NCI-H1105 (cell line): ENCODE measurements around the gene CAMK4.

Experiments used
- DNase-seq: peaks from one replicate; lab custom pipeline; 2025; lab: John Stamatoyannopoulos, UW

CAMK4 gene

GRCh38 chr5:111493031-111493430 lies 268.8 kb downstream of the CAMK4 start:
- DNase-seq, result no peak

- no peak for DNase-seq
Observed at GRCh38 chr5:111494355-111494999, 270.3 kb downstream of the CAMK4 start.

GRCh38 chr5:111495159-111495558 lies 271.0 kb downstream of the CAMK4 start:
- DNase-seq, result no peak

DNA sequence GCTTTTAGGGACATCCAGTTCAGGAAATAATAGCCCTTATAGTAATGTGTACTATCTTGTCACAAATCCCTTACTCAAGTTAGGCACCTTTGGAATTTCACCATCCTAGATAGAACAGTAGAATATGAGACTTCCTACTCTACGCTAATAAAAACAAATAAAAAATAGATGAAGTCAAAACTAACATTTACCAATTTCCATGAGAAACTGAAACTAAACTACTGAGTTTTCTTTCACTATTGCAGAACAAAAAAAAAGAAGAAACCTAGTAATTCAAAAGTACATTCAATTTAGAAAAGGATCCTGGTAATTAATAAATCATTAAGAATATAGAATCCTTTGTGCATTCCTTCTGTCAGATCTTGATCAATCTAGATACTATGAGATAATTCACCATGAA lies 274.2 kb downstream of the CAMK4 start:
- no peak for DNase-seq

DNA sequence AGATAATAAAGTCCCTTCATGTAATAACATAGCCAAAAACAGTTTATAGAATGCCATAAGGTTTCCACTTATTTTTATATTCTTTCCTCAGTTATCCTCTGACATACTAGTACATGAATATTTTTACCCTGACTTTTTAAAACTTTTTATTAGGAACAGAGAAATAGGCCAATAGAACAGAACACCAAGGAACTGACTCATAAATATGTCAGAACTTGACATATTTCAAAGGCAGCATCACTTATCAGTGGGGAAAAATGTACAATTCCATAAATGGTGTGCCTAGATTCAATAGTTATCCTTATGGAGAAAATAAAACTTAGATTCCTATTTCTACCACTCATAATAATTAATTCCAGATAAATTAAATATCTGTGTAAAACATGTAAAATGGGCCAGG lies 278.8 kb downstream of the CAMK4 start:
- DNase-seq, result no peak

DNA sequence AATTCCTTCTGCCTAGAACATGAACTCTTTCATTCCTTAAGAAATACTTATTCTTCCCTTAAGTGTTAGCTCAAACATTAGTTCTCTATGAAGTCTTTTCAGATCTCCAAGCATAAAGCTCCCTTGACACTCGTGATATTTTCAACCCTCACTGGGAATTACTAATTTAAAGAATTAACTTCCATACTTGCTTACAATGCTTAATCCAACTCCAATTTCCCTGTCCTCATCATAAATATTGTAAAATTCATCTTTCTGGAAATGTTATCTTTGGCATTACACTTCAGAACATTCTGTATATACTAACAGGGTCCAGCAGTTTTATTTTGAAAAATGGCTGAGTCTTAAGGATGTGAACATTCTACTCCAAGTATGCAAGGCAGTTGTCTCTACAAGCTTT lies 280.9 kb downstream of the CAMK4 start:
- DNase-seq, result no peak

DNA sequence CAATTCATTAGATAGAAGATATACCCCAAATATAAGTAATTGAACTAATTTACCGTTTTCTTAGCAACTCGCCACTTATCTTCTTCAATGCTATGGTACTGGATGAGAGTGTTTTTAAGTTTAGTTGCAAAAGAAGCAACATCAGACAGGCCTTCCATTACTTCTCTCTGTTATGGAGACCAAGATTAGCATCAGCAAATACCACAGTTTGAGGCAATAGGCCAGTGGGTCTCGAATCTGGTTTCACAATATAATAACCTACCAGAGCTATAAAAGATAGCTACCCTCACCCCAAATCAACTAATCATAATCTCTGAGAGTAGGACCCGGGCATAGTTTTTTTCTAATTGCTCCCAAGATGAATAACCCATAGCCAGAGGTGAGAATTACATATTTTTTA lies 283.1 kb downstream of the CAMK4 start:
- no peak for DNase-seq

GRCh38 chr5:111509119-111509518 lies 284.9 kb downstream of the CAMK4 start:
- no peak for DNase-seq

- DNase-seq, result no peak
Observed at GRCh38 chr5:111511174-111511830, 287.1 kb downstream of the CAMK4 start.

DNA sequence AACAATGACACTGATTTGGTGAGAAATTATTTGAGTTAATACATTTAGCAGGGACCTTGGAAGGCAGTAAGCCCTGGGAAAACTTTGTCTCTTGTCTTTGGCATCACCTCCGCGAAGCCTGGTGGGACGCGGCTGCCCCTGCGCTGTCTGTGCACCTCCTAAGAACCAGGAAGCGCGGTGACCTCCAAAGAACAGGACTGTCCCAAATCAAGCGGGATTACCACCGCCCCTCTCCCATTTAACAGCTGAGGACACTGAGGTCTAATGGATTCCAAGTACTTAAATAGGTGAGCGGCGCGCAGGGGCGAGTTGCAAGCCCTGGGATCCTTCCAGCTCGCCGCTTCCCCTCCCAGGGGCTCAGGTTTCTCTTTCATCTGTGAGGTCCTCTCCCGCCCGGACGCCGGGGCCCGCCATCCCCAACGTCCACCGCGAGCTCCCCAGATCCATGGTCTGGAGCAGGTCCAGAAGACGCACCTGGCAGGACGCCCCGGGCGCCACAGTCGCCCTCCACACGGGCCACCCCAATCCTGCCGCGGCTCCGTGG lies 287.7 kb downstream of the CAMK4 start:
- DNase-seq, result peak; percentile 54

DNA sequence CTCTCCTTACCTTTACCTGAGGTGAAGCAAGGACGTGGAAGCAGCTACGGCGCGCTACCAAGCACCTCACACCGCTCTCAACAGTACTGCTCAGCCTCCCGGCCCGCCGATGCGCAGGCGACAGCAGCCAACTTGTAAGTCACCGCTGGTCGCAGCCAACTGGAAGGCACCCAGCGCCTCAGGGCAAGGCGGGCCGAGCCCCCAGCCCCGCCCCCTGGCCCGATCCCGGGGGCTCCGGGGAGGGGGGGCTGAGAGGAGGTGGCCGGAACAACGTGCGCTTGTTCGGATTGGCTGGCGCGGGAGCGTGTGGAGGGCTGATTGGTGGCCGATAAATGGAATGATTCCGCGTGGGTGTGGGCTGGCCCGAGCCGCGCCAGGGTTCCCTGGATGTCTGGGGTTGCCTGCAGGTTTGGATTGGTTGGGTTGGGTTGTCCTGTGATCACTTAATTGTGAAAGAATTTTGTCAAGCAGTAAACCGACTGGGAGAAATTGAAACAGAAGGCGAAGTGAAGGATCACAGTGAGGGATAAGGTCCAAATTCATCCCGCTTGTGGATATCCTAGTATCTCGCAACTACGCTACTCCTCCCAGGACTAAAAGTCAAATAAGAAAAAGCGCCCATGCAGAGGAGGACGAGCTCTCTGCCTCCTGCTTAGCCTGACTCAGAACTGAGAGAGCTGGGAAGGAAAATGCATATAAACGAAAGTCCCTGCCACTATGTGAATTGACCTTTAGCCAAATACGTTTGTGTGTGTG lies 288.4 kb downstream of the CAMK4 start, which contains the start of gene STARD4:
TSS of gene STARD4 (minus strand) at position 161 of the 756 bp plus-strand sequence. CDS start 5,102 bp downstream, outside the sequence.
- peak; percentile 86 for DNase-seq

GRCh38 chr5:111513131-111513520 lies 288.9 kb downstream of the CAMK4 start:
- DNase-seq, result no peak

DNA sequence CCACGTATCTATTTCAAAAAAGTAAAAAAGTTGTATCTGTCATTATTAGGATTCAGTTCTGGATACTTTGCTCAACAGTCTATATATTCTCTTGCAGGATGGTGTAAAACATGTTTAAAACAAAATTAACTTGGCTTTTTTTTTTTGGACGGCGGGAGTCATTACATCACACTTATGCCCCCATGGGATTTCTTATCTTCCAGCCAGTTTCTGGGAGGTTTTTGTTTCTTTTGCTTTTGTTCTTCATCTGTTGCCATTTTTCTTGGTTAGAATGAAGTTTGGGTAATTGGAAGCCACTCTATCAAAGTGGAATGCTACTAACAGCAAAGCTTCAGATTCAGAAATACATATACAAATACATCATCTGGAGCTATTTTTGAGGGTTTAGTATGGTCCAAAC lies 289.9 kb downstream of the CAMK4 start:
- no peak for DNase-seq

DNA sequence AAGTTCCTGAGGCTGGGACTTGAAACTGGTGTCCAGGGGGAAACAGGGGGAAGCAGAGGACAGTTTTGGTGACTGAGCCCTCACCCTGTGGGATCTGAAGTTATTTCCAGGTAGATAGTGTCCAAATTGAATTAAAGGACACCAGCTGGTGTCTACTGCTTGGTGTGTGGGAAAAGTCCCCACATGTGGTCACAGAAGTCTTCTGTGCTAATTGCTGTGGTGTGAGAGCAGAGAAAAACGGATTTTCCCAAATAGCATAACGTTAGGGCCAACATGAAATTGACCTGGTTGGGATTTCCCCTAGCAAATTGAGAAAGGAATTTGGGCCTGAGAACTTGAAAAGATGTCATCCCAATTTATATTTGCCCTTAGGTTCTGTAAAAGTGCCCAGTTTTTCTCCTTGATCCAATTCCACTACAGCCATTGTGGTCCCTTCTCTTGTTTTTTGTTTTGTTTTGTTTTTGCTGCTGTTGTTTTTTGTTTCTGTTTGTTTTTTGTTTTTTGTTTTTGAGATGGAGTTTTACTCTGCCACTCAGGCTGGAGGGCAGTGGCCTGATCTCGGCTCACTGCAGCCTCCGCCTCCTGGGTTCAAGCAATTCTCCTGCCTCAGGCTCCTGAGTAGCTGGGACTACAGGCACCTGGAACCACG lies 293.8 kb downstream of the CAMK4 start:
- no peak for DNase-seq

DNA sequence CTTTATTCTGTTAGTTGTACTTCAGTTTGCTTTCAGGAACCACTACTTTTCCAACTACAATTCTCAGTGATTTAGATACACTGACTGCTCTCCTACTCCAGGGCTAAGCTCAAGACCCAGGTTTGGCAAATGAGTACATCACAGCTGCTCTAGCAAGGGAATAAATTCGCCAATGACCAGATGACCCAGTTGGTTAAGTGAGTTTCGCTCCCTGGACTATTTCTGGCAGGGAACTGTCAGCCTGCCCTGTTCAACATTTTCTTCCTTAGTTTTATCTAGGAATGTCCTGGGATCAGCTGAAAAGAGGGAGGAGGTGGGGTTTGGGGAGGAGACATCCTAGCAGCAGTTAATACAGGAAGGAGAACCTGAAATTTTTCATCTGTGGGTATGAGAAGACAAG lies 294.6 kb downstream of the CAMK4 start:
- DNase-seq, result no peak

GRCh38 chr5:111520908-111521307 lies 296.7 kb downstream of the CAMK4 start:
- no peak for DNase-seq

DNA sequence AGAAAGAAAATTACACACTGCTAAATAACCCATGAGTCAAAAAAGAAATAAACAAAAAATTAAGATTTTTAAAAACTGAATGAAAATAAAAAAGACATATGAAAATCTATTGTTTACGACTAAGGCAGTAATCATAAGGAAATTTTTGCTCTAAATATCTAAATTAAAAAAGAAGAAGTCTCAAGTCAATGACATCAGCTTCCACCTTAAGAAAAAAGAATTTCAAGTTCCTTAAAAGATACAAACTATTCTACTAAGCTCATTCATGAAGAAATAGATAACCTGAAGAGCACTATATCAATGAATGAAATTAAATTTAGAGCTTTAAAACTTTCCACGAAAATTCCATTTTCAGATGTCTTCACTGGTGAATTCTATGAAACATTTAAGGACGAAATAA lies 303.9 kb downstream of the CAMK4 start:
- no peak for DNase-seq

DNA sequence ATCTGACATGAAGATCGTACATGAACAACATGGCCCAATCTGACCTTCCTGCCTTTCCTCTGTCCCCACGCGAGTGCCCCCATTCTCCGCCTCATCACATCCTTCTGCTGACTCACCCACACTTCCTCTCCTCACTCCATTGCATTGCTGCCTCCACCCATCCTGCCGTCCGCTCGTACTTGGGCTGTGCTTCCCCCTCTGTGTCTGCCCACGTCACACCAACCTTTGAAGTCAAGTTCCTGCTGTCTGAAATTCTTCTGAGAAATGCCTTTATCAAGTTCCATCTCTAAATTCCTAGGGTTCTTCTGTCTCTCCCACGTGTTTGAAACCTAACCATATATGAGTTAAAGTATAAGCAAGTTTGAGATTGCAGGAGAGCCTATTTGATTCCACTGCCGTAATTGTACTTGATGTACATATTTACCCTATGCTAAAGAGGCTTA lies 306.1 kb downstream of the CAMK4 start:
- no peak for DNase-seq

DNA sequence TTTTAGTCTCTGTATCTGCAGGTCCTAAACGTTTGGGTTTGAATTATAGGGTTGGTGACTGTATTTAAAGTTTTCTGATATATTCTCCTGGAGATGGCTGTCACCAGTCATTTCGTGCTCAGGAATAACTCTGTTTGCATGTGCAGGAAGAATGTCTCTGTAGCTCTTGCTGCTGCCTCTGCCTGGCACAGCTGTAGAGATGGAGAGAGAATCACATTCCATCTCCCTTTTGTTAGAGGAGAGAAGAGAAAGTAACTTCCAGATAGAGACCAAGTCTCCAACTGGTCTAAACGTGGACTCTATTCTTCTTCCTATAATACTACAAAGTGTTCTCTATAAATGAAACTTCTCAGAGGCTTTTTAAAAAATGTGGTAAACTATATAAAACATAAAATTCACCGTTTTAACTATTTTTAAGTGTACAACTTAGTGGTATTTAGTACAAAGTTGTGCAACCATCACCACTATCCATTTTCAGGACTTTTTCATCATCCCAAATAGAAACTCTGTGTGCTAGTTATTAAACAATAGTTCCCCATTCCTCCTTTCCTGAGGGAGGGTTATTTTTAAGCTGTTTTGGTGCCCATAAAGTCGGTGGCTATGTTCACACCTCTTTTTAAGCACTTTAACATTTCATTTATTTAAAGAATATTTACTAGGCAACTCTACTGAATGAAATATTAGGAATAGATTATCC lies 308.9 kb downstream of the CAMK4 start:
- DNase-seq, result no peak

DNA sequence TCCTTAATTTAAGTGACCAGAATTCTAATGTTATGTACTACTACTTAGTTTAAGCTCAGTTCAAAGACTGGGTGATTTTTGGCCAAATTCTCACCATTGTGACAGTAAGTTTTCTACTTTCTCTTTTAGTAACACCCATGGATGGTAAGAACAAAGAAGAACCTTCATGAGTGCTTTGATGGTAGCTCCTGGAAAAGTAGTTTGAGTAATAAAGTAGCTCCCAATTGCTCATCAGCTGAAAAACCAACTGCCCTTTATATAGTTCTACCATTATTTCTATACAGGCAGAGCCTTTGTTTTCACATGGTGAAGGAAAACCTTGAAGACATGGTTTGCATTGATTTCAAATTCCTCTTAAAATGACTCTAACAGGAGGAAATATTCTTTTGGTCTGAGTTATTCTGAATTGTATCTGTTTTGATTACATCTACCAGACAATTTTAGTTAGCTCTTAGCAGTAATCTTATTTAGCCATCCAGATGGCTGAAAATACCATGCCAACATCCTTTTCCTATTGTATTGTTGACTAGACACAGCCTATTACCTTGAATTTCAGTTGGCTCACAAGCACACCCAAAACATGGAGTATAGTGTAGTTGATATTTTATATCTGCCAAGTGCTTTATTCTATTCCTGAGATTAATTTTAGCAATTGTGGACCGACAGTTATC lies 311.8 kb downstream of the CAMK4 start:
- DNase-seq, result no peak
